HEK293 (cell line): ENCODE measurements around the gene KCNQ1.
A peak's percentile ranks its signal among the peaks of the same experiment; 100 is the strongest.

ENCODE experiments used
- CTCF ChIA-PET: fragments of 350-600 bp; formaldehyde crosslinking; extraction: SDS; loops from one replicate; lab custom pipeline; 2021; ENCODE audit warnings: antibody characterized with exemption; lab: Yijun Ruan, JAX
- POLR2A ChIA-PET: fragments of 300-600 bp; formaldehyde crosslinking; extraction: SDS; loops from one replicate; lab custom pipeline; 2020; ENCODE audit warnings: antibody characterized with exemption, inconsistent platforms; lab: Yijun Ruan, JAX
- H3K27ac ChIP-seq: fragments of 200-500 bp; sonication (Bioruptor generic); 2 replicates; pipeline ENCODE4 v1.5.1; 2014; ENCODE audit warnings: low read depth, low read length, control low read depth, inconsistent platforms; ENCODE audit errors: extremely low read depth
- H3K36me3 ChIP-seq, 2 experiments: fragments of 200-500 bp in 1 of 2; sonication (Bioruptor generic) in 1 of 2; 1 replicate in 1 of 2; 2 replicates in 1 of 2; pipeline ENCODE4 v1.5.1; 2014 to 2017; ENCODE audit warnings: inconsistent platforms in 2 of 2, low read length in 2 of 2; ENCODE audit not compliant: control insufficient read depth in 2 of 2, insufficient read depth in 1 of 2
- H3K4me1 ChIP-seq: fragments of 200-500 bp; sonication (Bioruptor generic); 2 replicates; pipeline ENCODE4 v1.5.1; 2014; ENCODE audit warnings: mild to moderate bottlenecking, low read length, inconsistent platforms; ENCODE audit not compliant: control insufficient read depth, insufficient read depth
- H3K4me3 ChIP-seq: 2 replicates; pipeline ENCODE4 v1.5.1; 2011; ENCODE audit warnings: low read depth, mild to moderate bottlenecking, control low read depth, low read length, moderate library complexity
- H3K9me3 ChIP-seq: fragments of 200-500 bp; sonication (Bioruptor generic); 2 replicates; pipeline ENCODE4 v1.5.1; 2014; ENCODE audit warnings: low read depth, low read length, inconsistent platforms; ENCODE audit not compliant: control insufficient read depth, insufficient read depth
- GLIS1 ChIP-seq: fragments of 450-650 bp; formaldehyde crosslinking; IDR thresholded peaks from 2 replicates; pipeline ENCODE4 v1.5.1; 2016; ENCODE audit warnings: missing biosample characterization, missing genetic modification characterization
- KLF16 ChIP-seq: fragments of 450-650 bp; formaldehyde crosslinking; IDR thresholded peaks from 2 replicates; pipeline ENCODE4 v1.5.1; 2017; ENCODE audit warnings: missing biosample characterization, missing genetic modification characterization
- OSR2 ChIP-seq: fragments of 450-650 bp; formaldehyde crosslinking; IDR thresholded peaks from 2 replicates; pipeline ENCODE4 v1.5.1; 2016; ENCODE audit warnings: missing biosample characterization, missing genetic modification characterization
- SP3 ChIP-seq: fragments of 450-650 bp; formaldehyde crosslinking; IDR thresholded peaks from 2 replicates; pipeline ENCODE4 v1.5.1; 2016; ENCODE audit warnings: missing biosample characterization, missing genetic modification characterization
- SP7 ChIP-seq: fragments of 450-650 bp; formaldehyde crosslinking; IDR thresholded peaks from 2 replicates; pipeline ENCODE4 v1.5.1; 2016; ENCODE audit warnings: missing biosample characterization, missing genetic modification characterization
- ZBTB11 ChIP-seq: fragments of 450-650 bp; formaldehyde crosslinking; conservative IDR thresholded peaks from 2 replicates; pipeline ENCODE4 v1.5.1; 2016; ENCODE audit warnings: low read depth, missing biosample characterization, missing genetic modification characterization
- ZBTB44 ChIP-seq: fragments of 450-650 bp; IDR thresholded peaks from 2 replicates; pipeline ENCODE4 v1.5.1; 2018; ENCODE audit warnings: missing biosample characterization, mild to moderate bottlenecking, missing genetic modification characterization
- ZEB2 ChIP-seq: fragments of 450-650 bp; formaldehyde crosslinking; IDR thresholded peaks from 2 replicates; pipeline ENCODE4 v1.5.1; 2016; ENCODE audit warnings: missing biosample characterization, missing genetic modification characterization
- ZIC2 ChIP-seq: fragments of 450-650 bp; formaldehyde crosslinking; IDR thresholded peaks from 2 replicates; pipeline ENCODE4 v1.5.1; 2016; ENCODE audit warnings: missing biosample characterization, missing genetic modification characterization
- ZNF174 ChIP-seq: fragments of 450-650 bp; formaldehyde crosslinking; IDR thresholded peaks from 2 replicates; pipeline ENCODE4 v1.5.0; 2017; ENCODE audit warnings: missing biosample characterization, mild to moderate bottlenecking, missing genetic modification characterization
- ZNF2 ChIP-seq: fragments of 450-650 bp; formaldehyde crosslinking; IDR thresholded peaks from 2 replicates; pipeline ENCODE4 v1.5.1; 2016; ENCODE audit warnings: missing biosample characterization, missing genetic modification characterization
- ZNF221 ChIP-seq: fragments of 450-650 bp; formaldehyde crosslinking; IDR thresholded peaks from 2 replicates; pipeline ENCODE4 v1.5.1; 2017; ENCODE audit warnings: missing biosample characterization, missing genetic modification characterization, borderline replicate concordance
- ZNF223 ChIP-seq: fragments of 450-650 bp; formaldehyde crosslinking; IDR thresholded peaks from 2 replicates; pipeline ENCODE4 v1.5.1; 2016; ENCODE audit warnings: missing biosample characterization, missing genetic modification characterization
- ZNF280C ChIP-seq: fragments of 450-650 bp; formaldehyde crosslinking; IDR thresholded peaks from 2 replicates; pipeline ENCODE4 v1.5.1; 2016; ENCODE audit warnings: missing biosample characterization, missing genetic modification characterization
- ZNF341 ChIP-seq: fragments of 450-650 bp; formaldehyde crosslinking; IDR thresholded peaks from 2 replicates; pipeline ENCODE4; 2016; ENCODE audit warnings: low read depth, missing biosample characterization, missing genetic modification characterization
- ZNF404 ChIP-seq: fragments of 450-650 bp; formaldehyde crosslinking; IDR thresholded peaks from 2 replicates; pipeline ENCODE4 v1.5.1; 2017; ENCODE audit warnings: missing biosample characterization, missing genetic modification characterization
- ZNF426 ChIP-seq: fragments of 450-650 bp; formaldehyde crosslinking; IDR thresholded peaks from 2 replicates; pipeline ENCODE4 v1.5.1; 2017; ENCODE audit warnings: missing biosample characterization, missing genetic modification characterization, mild to moderate bottlenecking, inconsistent platforms, moderate library complexity
- ZNF558 ChIP-seq: fragments of 450-650 bp; formaldehyde crosslinking; IDR thresholded peaks from 2 replicates; pipeline ENCODE4 v1.5.1; 2016; ENCODE audit warnings: missing biosample characterization, missing genetic modification characterization
- ZNF560 ChIP-seq: fragments of 450-650 bp; formaldehyde crosslinking; IDR thresholded peaks from 2 replicates; pipeline ENCODE4 v1.5.1; 2017; ENCODE audit warnings: missing biosample characterization, missing genetic modification characterization, borderline replicate concordance
- ZNF629 ChIP-seq: fragments of 450-650 bp; formaldehyde crosslinking; IDR thresholded peaks from 2 replicates; pipeline ENCODE4 v1.5.1; 2017; ENCODE audit warnings: missing biosample characterization, missing genetic modification characterization
- ZNF645 ChIP-seq: fragments of 450-650 bp; formaldehyde crosslinking; IDR thresholded peaks from 2 replicates; pipeline ENCODE4; 2016; ENCODE audit warnings: missing biosample characterization, missing genetic modification characterization
- TF ChIP-seq, protein P1 (sequence below): fragments of 450-650 bp; formaldehyde crosslinking; IDR thresholded peaks from 2 replicates; pipeline ENCODE4 v1.5.1; 2016; ENCODE audit warnings: missing biosample characterization, missing genetic modification characterization, borderline replicate concordance
- TF ChIP-seq, protein P2 (sequence below): fragments of 450-650 bp; formaldehyde crosslinking; IDR thresholded peaks from 2 replicates; pipeline ENCODE4 v1.5.1; 2016; ENCODE audit warnings: missing biosample characterization, missing genetic modification characterization

KCNQ1 gene

DNA sequence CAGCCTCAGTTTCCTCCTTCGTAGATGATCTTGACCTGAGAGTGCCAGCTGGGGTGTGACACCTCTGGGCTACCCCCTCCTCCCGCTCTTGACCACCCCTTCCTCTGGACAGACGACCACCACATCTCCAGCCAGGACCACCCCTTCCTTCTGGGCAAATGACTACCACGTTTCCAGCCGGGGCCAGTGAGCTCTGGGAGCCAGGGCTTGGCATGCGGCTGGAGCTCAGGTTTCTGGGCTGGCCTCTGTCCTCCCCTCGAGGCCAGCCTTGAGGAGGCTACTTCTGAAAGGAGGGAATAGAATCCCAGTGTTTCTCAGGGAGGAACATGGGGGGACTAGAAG lies 134.1 kb downstream of the KCNQ1 start (continued):
- TF ChIP-seq ZNF280C (tag by site-specific recombination) (no peak), ZNF221 (tag by site-specific recombination) (no peak), SP7 (tag by site-specific recombination) (no peak), ZNF426 (tag by site-specific recombination) (no peak), KLF16 (tag by site-specific recombination) (no peak), ZNF174 (no peak), ZBTB11 (no peak), ZNF645 (tag by site-specific recombination) (no peak), ZNF2 (no peak), ZNF629 (tag by site-specific recombination) (no peak)
- TF ChIP-seq, protein P1, sequence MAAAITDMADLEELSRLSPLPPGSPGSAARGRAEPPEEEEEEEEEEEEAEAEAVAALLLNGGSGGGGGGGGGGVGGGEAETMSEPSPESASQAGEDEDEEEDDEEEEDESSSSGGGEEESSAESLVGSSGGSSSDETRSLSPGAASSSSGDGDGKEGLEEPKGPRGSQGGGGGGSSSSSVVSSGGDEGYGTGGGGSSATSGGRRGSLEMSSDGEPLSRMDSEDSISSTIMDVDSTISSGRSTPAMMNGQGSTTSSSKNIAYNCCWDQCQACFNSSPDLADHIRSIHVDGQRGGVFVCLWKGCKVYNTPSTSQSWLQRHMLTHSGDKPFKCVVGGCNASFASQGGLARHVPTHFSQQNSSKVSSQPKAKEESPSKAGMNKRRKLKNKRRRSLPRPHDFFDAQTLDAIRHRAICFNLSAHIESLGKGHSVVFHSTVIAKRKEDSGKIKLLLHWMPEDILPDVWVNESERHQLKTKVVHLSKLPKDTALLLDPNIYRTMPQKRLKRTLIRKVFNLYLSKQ: no peak

DNA sequence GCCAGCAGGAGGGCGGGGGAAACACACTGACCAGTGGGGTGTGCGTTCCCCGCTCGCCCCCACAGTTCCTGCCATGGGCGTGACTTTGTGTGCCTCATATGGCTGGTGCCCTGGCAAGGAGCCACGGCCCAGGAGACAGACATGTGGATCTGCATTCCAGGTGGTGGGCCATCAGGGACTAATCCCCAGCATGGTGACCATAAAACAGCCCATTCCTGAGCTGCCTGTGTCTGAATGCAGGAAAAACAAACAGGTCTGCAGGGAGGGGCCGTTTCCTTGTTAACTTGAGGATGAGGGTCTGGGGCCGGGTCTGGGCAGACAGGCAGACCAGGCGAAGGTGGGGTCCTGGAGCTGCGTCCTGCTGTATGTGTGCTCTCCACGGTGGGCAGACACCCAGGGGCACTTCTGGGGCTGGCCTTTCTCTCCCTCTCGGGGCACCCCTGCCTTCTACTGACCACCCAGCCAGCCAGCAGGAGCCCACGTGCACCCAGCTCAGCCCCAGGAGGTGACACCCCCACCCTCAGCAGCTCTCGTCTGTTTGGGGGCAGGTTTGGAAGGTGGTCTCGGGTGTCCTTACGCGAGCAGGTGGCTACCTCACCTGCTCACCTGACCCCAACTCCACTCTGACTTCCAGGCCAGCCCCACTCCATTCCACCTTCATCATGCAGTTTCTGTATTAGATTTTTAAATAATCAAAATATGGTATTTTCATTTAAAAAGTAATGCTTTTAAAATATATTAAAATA lies 134.7 kb downstream of the KCNQ1 start:
- POLR2A ChIA-PET: no interaction called here
- TF ChIP-seq OSR2 (tag by site-specific recombination) (no peak), GLIS1 (tag by site-specific recombination) (peak; percentile 44), ZNF223 (tag by site-specific recombination) (no peak), ZEB2 (tag by site-specific recombination) (no peak), ZIC2 (tag by site-specific recombination) (peak; percentile 92)
- TF ChIP-seq, all 188 proteins: peak for 2
- CTCF ChIA-PET: no interaction called here
- no peaks in the 10 kb centered on the region for H3K9me3 ChIP-seq
- no peak overlapping the region for H3K27ac ChIP-seq
- H3K4me1 ChIP-seq: no peaks in the 10 kb centered on the region
- no peak overlapping the region for H3K4me3 ChIP-seq
- H3K36me3 ChIP-seq: no peaks in the 10 kb centered on the region

DNA sequence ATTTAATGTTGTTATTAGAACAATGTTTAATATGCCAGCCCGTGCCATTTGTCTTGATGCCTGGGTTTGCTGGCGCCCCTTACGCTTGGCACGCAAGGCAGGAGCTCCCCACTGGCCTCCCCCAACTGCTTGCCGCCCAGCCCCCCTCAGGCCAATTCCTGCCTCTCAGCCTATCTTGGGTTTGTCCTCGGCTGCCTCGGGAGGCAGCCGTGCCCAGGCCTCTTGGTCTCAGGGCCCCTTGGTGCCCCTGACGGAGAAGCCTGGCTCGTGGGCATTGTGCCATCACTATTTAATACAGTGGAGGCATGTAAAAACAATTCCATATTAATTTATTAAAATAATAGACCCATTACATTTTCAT lies 135.2 kb downstream of the KCNQ1 start:
- no peak overlapping the region for H3K27ac ChIP-seq
- no peaks in the 10 kb centered on the region for H3K9me3 ChIP-seq
- ChIA-PET CTCF (no interaction called here), POLR2A (no interaction called here)
- no peaks in the 10 kb centered on the region for H3K36me3 ChIP-seq
- no peak overlapping the region for H3K4me3 ChIP-seq
- no peaks in the 10 kb centered on the region for H3K4me1 ChIP-seq
- TF ChIP-seq SP3 (no peak), ZNF560 (tag by site-specific recombination) (no peak), ZNF404 (no peak), ZNF558 (tag by site-specific recombination) (no peak), ZNF341 (no peak), ZBTB44 (tag by site-specific recombination) (no peak)
- TF ChIP-seq, protein P2, sequence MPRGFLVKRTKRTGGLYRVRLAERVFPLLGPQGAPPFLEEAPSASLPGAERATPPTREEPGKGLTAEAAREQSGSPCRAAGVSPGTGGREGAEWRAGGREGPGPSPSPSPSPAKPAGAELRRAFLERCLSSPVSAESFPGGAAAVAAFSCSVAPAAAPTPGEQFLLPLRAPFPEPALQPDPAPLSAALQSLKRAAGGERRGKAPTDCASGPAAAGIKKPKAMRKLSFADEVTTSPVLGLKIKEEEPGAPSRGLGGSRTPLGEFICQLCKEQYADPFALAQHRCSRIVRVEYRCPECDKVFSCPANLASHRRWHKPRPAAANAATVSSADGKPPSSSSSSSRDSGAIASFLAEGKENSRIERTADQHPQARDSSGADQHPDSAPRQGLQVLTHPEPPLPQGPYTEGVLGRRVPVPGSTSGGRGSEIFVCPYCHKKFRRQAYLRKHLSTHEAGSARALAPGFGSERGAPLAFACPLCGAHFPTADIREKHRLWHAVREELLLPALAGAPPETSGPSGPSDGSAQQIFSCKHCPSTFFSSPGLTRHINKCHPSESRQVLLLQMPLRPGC (tag by site-specific recombination): no peak
